CD8-positive, alpha-beta memory T cell (primary cell): ENCODE measurements around the gene SULT1E1. TPM values are rescaled to one million over a fixed set of nuclear protein-coding genes. Genes with fewer than 3 reads are reported as not detected.

Experiments
- CTCF ChIA-PET: fragments of 350-600 bp; sonication (Branson Sonifier 250); formaldehyde crosslinking; loops from one replicate; lab custom pipeline; 2021; ENCODE audit warnings: antibody characterized with exemption; lab: Charles Lee
- POLR2A ChIA-PET: fragments of 350-600 bp; sonication (Branson Sonifier 250); formaldehyde crosslinking; loops from one replicate; lab custom pipeline; 2021; ENCODE audit warnings: antibody characterized with exemption; lab: Charles Lee
- DNase-seq, 5 donors: peaks; one replicate each; pipeline versions ENCODE4 v3.0.0 to v3.0.0-alpha.2; 2020 to 2022; ENCODE audit warnings: mixed read lengths in 1 of 5
- H3K27ac ChIP-seq: one replicate; pipeline ENCODE4 v1.7.0; 2013; ENCODE audit warnings: low read depth, mild to moderate bottlenecking, low read length, moderate library complexity
- H3K27me3 ChIP-seq: 2 replicates; pipeline ENCODE4 v1.7.0; 2013; ENCODE audit warnings: low read length, mild to moderate bottlenecking; ENCODE audit not compliant: insufficient read depth, poor library complexity, severe bottlenecking
- H3K36me3 ChIP-seq: 2 replicates; pipeline ENCODE4 v1.7.0; 2013; ENCODE audit warnings: mild to moderate bottlenecking, low read length, moderate library complexity; ENCODE audit not compliant: insufficient read depth
- H3K4me1 ChIP-seq: 2 replicates; pipeline ENCODE4 v1.7.0; 2013; ENCODE audit warnings: mild to moderate bottlenecking, low read length, moderate library complexity; ENCODE audit not compliant: insufficient read depth
- H3K4me3 ChIP-seq: 2 replicates; pipeline ENCODE4 v1.7.0; 2013; ENCODE audit warnings: mild to moderate bottlenecking, low read length
- H3K9me3 ChIP-seq: 2 replicates; pipeline ENCODE4 v1.7.0; 2013; ENCODE audit warnings: mild to moderate bottlenecking, low read length
- H3K27ac Mint-ChIP-seq, 8 donors: one replicate each; pipeline ENCODE4 v1.8.0; 2020 to 2021; ENCODE audit warnings: mixed read lengths in 8 of 8, mild to moderate bottlenecking in 6 of 8, inconsistent platforms in 3 of 8, moderate library complexity in 3 of 8
- H3K27me3 Mint-ChIP-seq, 2 donors: one replicate each; pipeline ENCODE4 v1.8.0; 2020 to 2021; ENCODE audit warnings: mixed read lengths in 2 of 2, mild to moderate bottlenecking in 1 of 2, moderate library complexity in 1 of 2
- H3K36me3 Mint-ChIP-seq, 3 donors: one replicate each; pipeline ENCODE4 v1.8.0; 2020 to 2021; ENCODE audit warnings: mixed read lengths in 3 of 3, inconsistent platforms in 1 of 3, mild to moderate bottlenecking in 1 of 3
- H3K4me1 Mint-ChIP-seq, 3 donors: one replicate each; pipeline ENCODE4 v1.8.0; 2020 to 2021; ENCODE audit warnings: mixed read lengths in 3 of 3, inconsistent platforms in 1 of 3, mild to moderate bottlenecking in 1 of 3
- H3K4me3 Mint-ChIP-seq, 7 donors: one replicate each; pipeline ENCODE4 v1.8.0; 2020 to 2021; ENCODE audit warnings: mixed read lengths in 7 of 7, mild to moderate bottlenecking in 6 of 7, moderate library complexity in 4 of 7, inconsistent platforms in 2 of 7
- H3K9me3 Mint-ChIP-seq, 5 donors: one replicate each; pipeline ENCODE4 v1.8.0; 2020 to 2022; ENCODE audit warnings: mixed read lengths in 5 of 5, mild to moderate bottlenecking in 3 of 5, moderate library complexity in 2 of 5, inconsistent platforms in 1 of 5
- polyA plus RNA-seq: library from polyadenylated mRNA; unstranded; fragments of 300-500 nt; fragmentation: Illumina TruSeq; gene quantifications from one replicate; pipeline ENCODE4 v1.2.3, GENCODE V29; 2021
- total RNA-seq, 2 experiments: library from RNA; stranded (reverse); gene quantifications; one replicate each; pipeline ENCODE4 v1.2.3, GENCODE V29; 2021

Gene SULT1E1
- total and polyA plus RNA-seq, 3 experiments from 2014 or later, result not detected

- Mint-ChIP-seq H3K9me3 (peaks cover 0 to 6% (median 0%) of the 10 kb centered on the region in 5 donors), H3K27ac (no peak overlapping the region), H3K36me3 (no peaks in the 10 kb centered on the region), H3K27me3 (no peaks in the 10 kb centered on the region), H3K4me1 (no peaks in the 10 kb centered on the region), H3K4me3 (no peak overlapping the region)
- peak in 1 of 5 donors; percentile 42 for DNase-seq
- no peaks in the 10 kb centered on the region for H3K36me3 ChIP-seq
- H3K9me3 ChIP-seq, result no peaks in the 10 kb centered on the region
- H3K27me3 ChIP-seq, result no peaks in the 10 kb centered on the region
- POLR2A ChIA-PET, result no interaction called here
- no peaks in the 10 kb centered on the region for H3K4me1 ChIP-seq
- no peak overlapping the region for H3K4me3 ChIP-seq
- CTCF ChIA-PET, result interaction anchor here (0.9 to 1.2 kb wide), 3 partner anchors 57 to 1609 kb away, joined by 3 read pairs; no protein-coding TSS in a partner anchor
- H3K27ac ChIP-seq, result no peak overlapping the region
These were observed 21.3 kb upstream of the SULT1E1 start for GRCh38 chr4:69881173-69881773.

GRCh38 chr4:69878250-69878649 lies 18.3 kb upstream of the SULT1E1 start:
- no peaks in the 10 kb centered on the region for H3K27me3 Mint-ChIP-seq
- H3K36me3 Mint-ChIP-seq, result no peaks in the 10 kb centered on the region
- Histone ChIP-seq H3K4me3 (no peak overlapping the region), H3K27ac (no peak overlapping the region), H3K36me3 (no peaks in the 10 kb centered on the region), H3K4me1 (no peaks in the 10 kb centered on the region), H3K9me3 (no peaks in the 10 kb centered on the region), H3K27me3 (no peaks in the 10 kb centered on the region)
- H3K9me3 Mint-ChIP-seq, result peaks cover 0 to 8% (median 0%) of the 10 kb centered on the region in 5 donors
- ChIA-PET POLR2A (no interaction called here), CTCF (interaction anchor here (1.3 to 1.6 kb wide), 2 partner anchors 9 to 55 kb away, joined by 3 to 4 read pairs; no protein-coding TSS in a partner anchor)
- no peak overlapping the region for H3K4me3 Mint-ChIP-seq
- DNase-seq, result no peak
- H3K27ac Mint-ChIP-seq, result no peak overlapping the region
- H3K4me1 Mint-ChIP-seq, result no peaks in the 10 kb centered on the region

- H3K9me3 Mint-ChIP-seq, result peaks cover 0 to 8% (median 1%) of the 10 kb centered on the region in 5 donors
- H3K27ac Mint-ChIP-seq, result no peak overlapping the region
- no peak for DNase-seq
- no peaks in the 10 kb centered on the region for H3K36me3 Mint-ChIP-seq
- peaks cover 0 to under 1% of the 10 kb centered on the region in 2 donors for H3K27me3 Mint-ChIP-seq
- no peaks in the 10 kb centered on the region for H3K9me3 ChIP-seq
- H3K36me3 ChIP-seq, result no peaks in the 10 kb centered on the region
- no peaks in the 10 kb centered on the region for H3K27me3 ChIP-seq
- POLR2A ChIA-PET, result no interaction called here
- CTCF ChIA-PET, result interaction anchor here (1.3 to 1.6 kb wide), 2 partner anchors 9 to 54 kb away, joined by 3 to 4 read pairs; no protein-coding TSS in a partner anchor
- no peak overlapping the region for H3K4me3 ChIP-seq
- no peaks in the 10 kb centered on the region for H3K4me1 ChIP-seq
- no peak overlapping the region for H3K27ac ChIP-seq
- no peak overlapping the region for H3K4me3 Mint-ChIP-seq
- H3K4me1 Mint-ChIP-seq, result no peaks in the 10 kb centered on the region
These were observed 17.5 kb upstream of the SULT1E1 start for GRCh38 chr4:69877453-69877852.

- CTCF ChIA-PET, result no interaction called here
- no peak overlapping the region for H3K4me3 ChIP-seq
- no peaks in the 10 kb centered on the region for H3K27me3 ChIP-seq
- Mint-ChIP-seq H3K27me3 (peaks cover 0 to 3% of the 10 kb centered on the region in 2 donors), H3K27ac (no peak overlapping the region), H3K4me1 (no peaks in the 10 kb centered on the region), H3K9me3 (peaks cover 0 to 8% (median 2%) of the 10 kb centered on the region in 5 donors), H3K4me3 (no peak overlapping the region), H3K36me3 (no peaks in the 10 kb centered on the region)
- POLR2A ChIA-PET, result no interaction called here
- no peaks in the 10 kb centered on the region for H3K9me3 ChIP-seq
- H3K27ac ChIP-seq, result no peak overlapping the region
- no peaks in the 10 kb centered on the region for H3K4me1 ChIP-seq
- DNase-seq, result no peak
- no peaks in the 10 kb centered on the region for H3K36me3 ChIP-seq
These were observed 16.1 kb upstream of the SULT1E1 start for GRCh38 chr4:69876071-69876470.

- no peak overlapping the region for H3K4me3 ChIP-seq
- no peaks in the 10 kb centered on the region for H3K9me3 ChIP-seq
- ChIA-PET POLR2A (no interaction called here), CTCF (no interaction called here)
- no peaks in the 10 kb centered on the region for H3K36me3 ChIP-seq
- no peaks in the 10 kb centered on the region for H3K4me1 ChIP-seq
- DNase-seq, result no peak
- no peaks in the 10 kb centered on the region for H3K36me3 Mint-ChIP-seq
- H3K27ac ChIP-seq, result no peak overlapping the region
- no peak overlapping the region for H3K4me3 Mint-ChIP-seq
- peaks cover 0 to 3% of the 10 kb centered on the region in 2 donors for H3K27me3 Mint-ChIP-seq
- no peaks in the 10 kb centered on the region for H3K4me1 Mint-ChIP-seq
- H3K27me3 ChIP-seq, result no peaks in the 10 kb centered on the region
- H3K27ac Mint-ChIP-seq, result no peak overlapping the region
- peaks cover 0 to 8% (median 2%) of the 10 kb centered on the region in 5 donors for H3K9me3 Mint-ChIP-seq
These were observed 15.6 kb upstream of the SULT1E1 start for GRCh38 chr4:69875576-69875975.

GRCh38 chr4:69874507-69874906 lies 14.6 kb upstream of the SULT1E1 start:
- no peak overlapping the region for H3K27ac Mint-ChIP-seq
- no peaks in the 10 kb centered on the region for H3K36me3 Mint-ChIP-seq
- H3K9me3 Mint-ChIP-seq, result peaks cover 0 to 8% (median 2%) of the 10 kb centered on the region in 5 donors
- no peaks in the 10 kb centered on the region for H3K27me3 ChIP-seq
- CTCF ChIA-PET, result no interaction called here
- peaks cover 0 to 3% of the 10 kb centered on the region in 2 donors for H3K27me3 Mint-ChIP-seq
- POLR2A ChIA-PET, result no interaction called here
- H3K27ac ChIP-seq, result no peak overlapping the region
- H3K4me1 ChIP-seq, result no peaks in the 10 kb centered on the region
- H3K4me3 ChIP-seq, result no peak overlapping the region
- H3K4me3 Mint-ChIP-seq, result no peak overlapping the region
- H3K36me3 ChIP-seq, result no peaks in the 10 kb centered on the region
- H3K9me3 ChIP-seq, result no peaks in the 10 kb centered on the region
- DNase-seq, result no peak
- H3K4me1 Mint-ChIP-seq, result no peaks in the 10 kb centered on the region

GRCh38 chr4:69861756-69862155 lies 1.8 kb upstream of the SULT1E1 start:
- ChIA-PET CTCF (no interaction called here), POLR2A (no interaction called here)
- H3K27me3 ChIP-seq, result no peaks in the 10 kb centered on the region
- Mint-ChIP-seq H3K27ac (no peak overlapping the region), H3K9me3 (peaks cover 0 to 2% (median 0%) of the 10 kb centered on the region in 5 donors), H3K27me3 (no peaks in the 10 kb centered on the region), H3K4me3 (no peak overlapping the region), H3K36me3 (no peaks in the 10 kb centered on the region), H3K4me1 (no peaks in the 10 kb centered on the region)
- DNase-seq, result no peak
- H3K4me3 ChIP-seq, result no peak overlapping the region
- no peak overlapping the region for H3K27ac ChIP-seq
- H3K9me3 ChIP-seq, result no peaks in the 10 kb centered on the region
- H3K36me3 ChIP-seq, result no peaks in the 10 kb centered on the region
- H3K4me1 ChIP-seq, result no peaks in the 10 kb centered on the region

GRCh38 chr4:69860521-69861298 lies 765 bp upstream of the SULT1E1 start:
- Mint-ChIP-seq H3K4me3 (no peak overlapping the region), H3K9me3 (peaks cover 0 to 10% (median 0%) of the 10 kb centered on the region in 5 donors), H3K27me3 (no peaks in the 10 kb centered on the region), H3K4me1 (no peaks in the 10 kb centered on the region), H3K27ac (no peak overlapping the region), H3K36me3 (no peaks in the 10 kb centered on the region)
- no peak overlapping the region for H3K27ac ChIP-seq
- H3K36me3 ChIP-seq, result no peaks in the 10 kb centered on the region
- no peaks in the 10 kb centered on the region for H3K9me3 ChIP-seq
- POLR2A ChIA-PET, result no interaction called here
- H3K4me3 ChIP-seq, result no peak overlapping the region
- no peaks in the 10 kb centered on the region for H3K4me1 ChIP-seq
- no peaks in the 10 kb centered on the region for H3K27me3 ChIP-seq
- DNase-seq, result no peak
- CTCF ChIA-PET, result no interaction called here
